HepG2 (cell line): ENCODE results near the gene TNFAIP8L2. TPM values are rescaled to one million over a fixed set of nuclear protein-coding genes. Genes with fewer than 3 reads are reported as not detected.

Experiments
- ATAC-seq: fragments of 200-7000 bp; cut with Tn5 transposase; 3 replicates; pipeline ENCODE4 v1.9.1; 2020; ENCODE audit warnings: mild to moderate bottlenecking, moderate library complexity
- BruUV-seq: library from RNA; stranded (reverse); fragments of 400-500 nt; replicated peaks from 2 replicates; lab custom pipeline; 2021; lab: Mats Ljungman, UMichigan
- CTCF ChIA-PET: fragments of 300-600 bp; formaldehyde crosslinking; extraction: SDS; loops from one replicate; lab custom pipeline; 2021; ENCODE audit warnings: low total read pairs, inconsistent platforms, low intra/inter-chr PET ratio; lab: Yijun Ruan, JAX
- POLR2A ChIA-PET: fragments of 350-600 bp; sonication (Branson Sonifier 250); formaldehyde crosslinking; loops from one replicate; lab custom pipeline; 2020; ENCODE audit warnings: antibody characterized with exemption, inconsistent platforms; lab: Yijun Ruan, JAX
- DNase-seq: peaks from one replicate; pipeline ENCODE4 v3.0.0-alpha.2; 2015; ENCODE audit warnings: low spot score
- FAIRE-seq: peaks from 3 replicates; lab custom pipeline; 2011; peaks lifted over from hg19 to GRCh38; lab: Jason Lieb, UNC
- H2AFZ ChIP-seq: one replicate; pipeline ENCODE4 v1.6.1; 2011; ENCODE audit warnings: low read length, inconsistent platforms
- H3K27ac ChIP-seq: fragments of 300-600 bp; 3 replicates; pipeline ENCODE4 v1.8.0; 2011; ENCODE audit warnings: mixed run types, mild to moderate bottlenecking, mixed read lengths, low read length, inconsistent platforms; ENCODE audit not compliant: insufficient read depth; ENCODE audit errors: extremely low read length
- H3K27me3 ChIP-seq, 2 experiments: fragments of 200-600 bp in 1 of 2; 2 replicates in 1 of 2; 3 replicates in 1 of 2; pipeline versions ENCODE4 v1.6.0 to v1.8.0; 2011; ENCODE audit warnings: low read length in 2 of 2, mild to moderate bottlenecking in 2 of 2, moderate library complexity in 2 of 2, inconsistent platforms in 1 of 2; ENCODE audit not compliant: insufficient read depth in 2 of 2, control insufficient read depth in 1 of 2
- H3K36me3 ChIP-seq, 2 experiments: fragments of 200-600 bp in 1 of 2; replicated peaks in 1 of 2; 2 replicates in 1 of 2; 3 replicates in 1 of 2; pipeline versions ENCODE4 v1.5.1 to v1.8.0; 2011; ENCODE audit warnings: low read length in 2 of 2, inconsistent platforms in 1 of 2; ENCODE audit not compliant: insufficient read depth in 2 of 2, control insufficient read depth in 1 of 2
- H3K4me1 ChIP-seq: 2 replicates; pipeline ENCODE4 v1.5.1; 2012; ENCODE audit warnings: low read length, inconsistent platforms; ENCODE audit not compliant: insufficient read depth
- H3K4me2 ChIP-seq: 2 replicates; pipeline ENCODE4 v1.6.0; 2011; ENCODE audit warnings: low read depth, low read length, inconsistent platforms
- H3K4me3 ChIP-seq, 3 experiments: fragments of 200-600 bp in 1 of 3; sonication (generic), shearing (Covaris generic) in 1 of 3; replicated peaks in 1 of 3; 2 replicates each; pipeline ENCODE4 v1.5.1; 2011 to 2016; ENCODE audit warnings: low read length in 3 of 3, inconsistent platforms in 2 of 3, low read depth in 2 of 3, mild to moderate bottlenecking in 2 of 3, control low read depth in 1 of 3, mixed read lengths in 1 of 3; ENCODE audit not compliant: insufficient read depth in 1 of 3
- H3K79me2 ChIP-seq: one replicate; pipeline ENCODE4 v1.6.1; 2011; ENCODE audit warnings: low read length, inconsistent platforms; ENCODE audit not compliant: insufficient read depth
- H3K9ac ChIP-seq: 2 replicates; pipeline ENCODE4 v1.6.0; 2011; ENCODE audit warnings: mild to moderate bottlenecking, low read depth, low read length, inconsistent platforms; ENCODE audit not compliant: insufficient read depth
- H3K9me3 ChIP-seq: 2 replicates; pipeline ENCODE4 v1.5.1; 2012; ENCODE audit warnings: mild to moderate bottlenecking, low read length
- H4K20me1 ChIP-seq: 2 replicates; pipeline ENCODE4 v1.6.0; 2011; ENCODE audit warnings: inconsistent platforms, mild to moderate bottlenecking, low read length, moderate library complexity; ENCODE audit not compliant: insufficient read depth
- ETV5 ChIP-seq: IDR thresholded peaks from 2 replicates; pipeline ENCODE4 v1.6.1; 2018; ENCODE audit warnings: missing biosample characterization, missing genetic modification reagents, inconsistent platforms, borderline replicate concordance
- MAZ ChIP-seq, 2 experiments: sonication (generic) in 1 of 2; formaldehyde crosslinking in 1 of 2; IDR thresholded peaks; 2 replicates each; pipeline versions ENCODE4 v1.5.0 to v1.6.1; 2012 to 2020; ENCODE audit warnings: low read depth in 2 of 2, mild to moderate bottlenecking in 2 of 2, borderline replicate concordance in 1 of 2, improper control_type of control experiment in 1 of 2, low read length in 1 of 2, missing genetic modification reagents in 1 of 2, moderate library complexity in 1 of 2
- MBD4 ChIP-seq: IDR thresholded peaks from 2 replicates; pipeline ENCODE4 v1.6.1; 2012; ENCODE audit warnings: low read length, inconsistent platforms, borderline replicate concordance
- MEIS2 ChIP-seq: sonication (generic); formaldehyde crosslinking; IDR thresholded peaks from 2 replicates; pipeline ENCODE4 v1.9.0; 2021; ENCODE audit warnings: mild to moderate bottlenecking, missing genetic modification reagents
- NFYB ChIP-seq: sonication (generic); formaldehyde crosslinking; IDR thresholded peaks from 2 replicates; pipeline ENCODE4 v1.4.0; 2020; ENCODE audit warnings: missing genetic modification reagents
- RBM22 ChIP-seq: fragments of 200-400 bp; formaldehyde crosslinking; optimal IDR thresholded peaks from 2 replicates; pipeline ENCODE3; 2017; ENCODE audit warnings: mild to moderate bottlenecking, low read length, moderate library complexity
- REXO4 ChIP-seq: sonication (generic); formaldehyde crosslinking; IDR thresholded peaks from 2 replicates; pipeline ENCODE4 v1.8.0; 2022; ENCODE audit warnings: missing genetic modification reagents, mild to moderate bottlenecking, borderline replicate concordance
- SIX4 ChIP-seq: sonication (generic); formaldehyde crosslinking; IDR thresholded peaks from 2 replicates; pipeline ENCODE4 v1.4.0; 2020; ENCODE audit warnings: missing genetic modification reagents
- ZNF253 ChIP-seq: sonication (generic); formaldehyde crosslinking; IDR thresholded peaks from 2 replicates; pipeline ENCODE4 v1.8.0; 2022; ENCODE audit warnings: mild to moderate bottlenecking, missing genetic modification reagents, borderline replicate concordance
- ZNF737 ChIP-seq: sonication (generic); formaldehyde crosslinking; IDR thresholded peaks from 2 replicates; pipeline ENCODE4 v1.5.0; 2020; ENCODE audit warnings: missing genetic modification reagents, mild to moderate bottlenecking, borderline replicate concordance
- WGBS: methylation state at CpG from one replicate; pipeline ENCODE4 v1.1.6; 2017; ENCODE audit warnings: low lambda C conversion rate; 5-methylcytosine and 5-hydroxymethylcytosine counted together
- in situ Hi-C: cut with HindIII; loops from 2 replicates; pipeline ENCODE4 v1.10.0; 2017; ENCODE audit warnings: low pct_unique_long_range_greater_than_20kb; ENCODE audit not compliant: extremely low pct_ligation_motif_present
- intact Hi-C: fragments of 100-400 bp; cut with micrococcal nuclease; formaldehyde crosslinking; loops from one replicate; pipeline ENCODE4 v1.10.0; 2022; ENCODE audit not compliant: unreplicated experiment
- polyA plus RNA-seq, 8 experiments: library from polyadenylated mRNA; depleted of rRNA in 3 of 8; stranded (reverse) in 7 of 8; unstranded in 1 of 8; fragments of >200 nt; fragmentation: Illumina TruSeq in 4 of 8; extraction: Trizol in 4 of 8; gene quantifications; 2 replicates each; pipeline versions ENCODE4 v1.2.1 to v1.2.3, GENCODE V29; 2011 to 2016; ENCODE audit warnings: low read depth in 4 of 8, missing spikeins in 1 of 8, mixed read lengths in 1 of 8; ENCODE audit not compliant: insufficient read depth in 1 of 8
- total RNA-seq, 5 experiments: library from RNA; depleted of rRNA; stranded (reverse); fragments of >200 nt; fragmentation: Illumina TruSeq; extraction: Trizol; gene quantifications; 2 replicates each; pipeline ENCODE4 v1.2.3, GENCODE V29; 2016; ENCODE audit warnings: low read depth in 1 of 5
- TF ChIP-seq, protein P1 (sequence below): IDR thresholded peaks from 2 replicates; pipeline ENCODE4 v1.6.1; 2018; ENCODE audit warnings: missing genetic modification reagents, mild to moderate bottlenecking, missing compliant biosample characterization
- TF ChIP-seq, protein P2 (sequence below): IDR thresholded peaks from 2 replicates; pipeline ENCODE4 v1.6.1; 2016; ENCODE audit warnings: mild to moderate bottlenecking, missing biosample characterization, missing genetic modification reagents
- TF ChIP-seq, protein P3 (sequence below): sonication (generic); formaldehyde crosslinking; IDR thresholded peaks from 2 replicates; pipeline ENCODE4 v1.4.0; 2020; ENCODE audit warnings: mild to moderate bottlenecking, missing genetic modification reagents
- TF ChIP-seq, protein P4 (sequence below): sonication (generic); formaldehyde crosslinking; IDR thresholded peaks from 2 replicates; pipeline ENCODE4 v1.5.0; 2020; ENCODE audit warnings: missing genetic modification reagents

Gene TNFAIP8L2
- total and polyA plus RNA-seq, 2 of the 13 experiments (the other 11 are each of a cell fraction or from before 2014, with no cell fraction given): not detected

DNA sequence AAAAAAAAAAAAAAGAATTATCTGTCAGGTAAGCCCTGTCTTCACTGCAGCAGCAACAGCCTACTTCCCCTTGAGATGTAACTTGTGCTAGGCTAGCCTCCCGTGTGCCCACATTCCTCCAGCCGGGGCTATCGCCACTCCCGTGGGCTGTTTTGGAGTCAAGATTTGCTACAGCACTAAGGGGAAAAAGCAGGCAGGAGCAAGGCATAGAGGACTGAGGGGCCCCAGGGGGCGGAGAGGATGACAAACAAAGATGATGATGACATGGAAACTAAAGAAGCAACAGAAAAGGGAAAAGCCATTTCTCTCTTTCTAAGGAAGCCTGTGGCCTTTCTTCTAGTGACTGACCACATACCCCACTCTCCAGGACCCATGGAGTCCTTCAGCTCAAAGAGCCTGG, 1.9 kb downstream of the TNFAIP8L2 start:
- DNase-seq (no peak), FAIRE-seq (no peak), ATAC-seq (no peak)
- Histone ChIP-seq H3K27me3 (no peaks in the 10 kb centered on the region), H3K27ac (no peak overlapping the region), H4K20me1 (no peaks in the 10 kb centered on the region), H3K4me1 (peaks cover 1% of the 10 kb centered on the region), H3K36me3 (peaks cover 12 to 18% of the 10 kb centered on the region in 2 experiments), H3K9ac (no peak overlapping the region), H3K4me3 (no peak overlapping the region), H3K79me2 (no peaks in the 10 kb centered on the region), H3K9me3 (no peaks in the 10 kb centered on the region), H3K4me2 (no peak overlapping the region), H2AFZ (no peak overlapping the region)
- POLR2A ChIA-PET: no interaction called here
- no TSS peak for BruUV-seq
- in situ Hi-C loops (loop anchor here (5.0 kb wide), 1 partner anchor 61 kb away; no protein-coding TSS in a partner anchor), intact Hi-C loops (no loop called here)
- 91% methylated on average over 5 of the region's 5 CpGs for WGBS
- TF ChIP-seq MAZ (IDR thresholded peaks at IDR 0.05; ENCODE audit: borderline replicate concordance, low read depth, low read length): no peak
- TF ChIP-seq MAZ (CRISPR knock-in tag; IDR thresholded peaks at IDR 0.05; ENCODE audit: low read depth): no peak
- TF ChIP-seq, protein P1, sequence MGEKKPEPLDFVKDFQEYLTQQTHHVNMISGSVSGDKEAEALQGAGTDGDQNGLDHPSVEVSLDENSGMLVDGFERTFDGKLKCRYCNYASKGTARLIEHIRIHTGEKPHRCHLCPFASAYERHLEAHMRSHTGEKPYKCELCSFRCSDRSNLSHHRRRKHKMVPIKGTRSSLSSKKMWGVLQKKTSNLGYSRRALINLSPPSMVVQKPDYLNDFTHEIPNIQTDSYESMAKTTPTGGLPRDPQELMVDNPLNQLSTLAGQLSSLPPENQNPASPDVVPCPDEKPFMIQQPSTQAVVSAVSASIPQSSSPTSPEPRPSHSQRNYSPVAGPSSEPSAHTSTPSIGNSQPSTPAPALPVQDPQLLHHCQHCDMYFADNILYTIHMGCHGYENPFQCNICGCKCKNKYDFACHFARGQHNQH (CRISPR knock-in tag): no peak
- no peak for TF ChIP-seq REXO4 (CRISPR knock-in tag)
- TF ChIP-seq MEIS2 (CRISPR knock-in tag): no peak
- no peak for TF ChIP-seq MBD4
- CTCF ChIA-PET: no interaction called here

DNA sequence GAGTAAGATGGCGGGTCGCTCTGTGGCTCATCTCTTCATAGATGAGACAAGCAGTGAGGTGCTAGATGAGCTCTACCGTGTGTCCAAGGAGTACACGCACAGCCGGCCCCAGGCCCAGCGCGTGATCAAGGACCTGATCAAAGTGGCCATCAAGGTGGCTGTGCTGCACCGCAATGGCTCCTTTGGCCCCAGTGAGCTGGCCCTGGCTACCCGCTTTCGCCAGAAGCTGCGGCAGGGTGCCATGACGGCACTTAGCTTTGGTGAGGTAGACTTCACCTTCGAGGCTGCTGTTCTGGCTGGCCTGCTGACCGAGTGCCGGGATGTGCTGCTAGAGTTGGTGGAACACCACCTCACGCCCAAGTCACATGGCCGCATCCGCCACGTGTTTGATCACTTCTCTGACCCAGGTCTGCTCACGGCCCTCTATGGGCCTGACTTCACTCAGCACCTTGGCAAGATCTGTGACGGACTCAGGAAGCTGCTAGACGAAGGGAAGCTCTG, 2.4 kb downstream of the TNFAIP8L2 start:
- BruUV-seq: no TSS peak
- H3K4me1 ChIP-seq: peaks cover 1% of the 10 kb centered on the region; the same call in 1 of the 2 replicates
- no peak overlapping the region for H3K4me3 ChIP-seq
- intact Hi-C loops: no loop called here
- H3K27ac ChIP-seq: no peak overlapping the region
- H3K36me3 ChIP-seq: peaks cover 12 to 18% of the 10 kb centered on the region in 2 experiments
- H3K9ac ChIP-seq: no peak overlapping the region
- 96% methylated on average over 7 of the region's 22 CpGs for WGBS
- FAIRE-seq: no peak
- no peak for DNase-seq
- no peak overlapping the region for H2AFZ ChIP-seq
- no peaks in the 10 kb centered on the region for H3K9me3 ChIP-seq
- no peaks in the 10 kb centered on the region for H3K27me3 ChIP-seq
- in situ Hi-C loops: loop anchor here (5.0 kb wide), 1 partner anchor 62 kb away; no protein-coding TSS in a partner anchor
- ChIA-PET POLR2A (no interaction called here), CTCF (no interaction called here)
- no peak for ATAC-seq
- H3K79me2 ChIP-seq: no peaks in the 10 kb centered on the region
- no peaks in the 10 kb centered on the region for H4K20me1 ChIP-seq
- no peak overlapping the region for H3K4me2 ChIP-seq
- TF ChIP-seq ETV5 (no peak), ZNF253 (no peak), NFYB (CRISPR knock-in tag) (no peak), SIX4 (CRISPR knock-in tag) (no peak), ZNF737 (CRISPR knock-in tag) (no peak), RBM22 (no peak)
- TF ChIP-seq, protein P2, sequence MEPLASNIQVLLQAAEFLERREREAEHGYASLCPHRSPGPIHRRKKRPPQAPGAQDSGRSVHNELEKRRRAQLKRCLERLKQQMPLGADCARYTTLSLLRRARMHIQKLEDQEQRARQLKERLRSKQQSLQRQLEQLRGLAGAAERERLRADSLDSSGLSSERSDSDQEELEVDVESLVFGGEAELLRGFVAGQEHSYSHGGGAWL (CRISPR knock-in tag): no peak
- TF ChIP-seq, protein P3, sequence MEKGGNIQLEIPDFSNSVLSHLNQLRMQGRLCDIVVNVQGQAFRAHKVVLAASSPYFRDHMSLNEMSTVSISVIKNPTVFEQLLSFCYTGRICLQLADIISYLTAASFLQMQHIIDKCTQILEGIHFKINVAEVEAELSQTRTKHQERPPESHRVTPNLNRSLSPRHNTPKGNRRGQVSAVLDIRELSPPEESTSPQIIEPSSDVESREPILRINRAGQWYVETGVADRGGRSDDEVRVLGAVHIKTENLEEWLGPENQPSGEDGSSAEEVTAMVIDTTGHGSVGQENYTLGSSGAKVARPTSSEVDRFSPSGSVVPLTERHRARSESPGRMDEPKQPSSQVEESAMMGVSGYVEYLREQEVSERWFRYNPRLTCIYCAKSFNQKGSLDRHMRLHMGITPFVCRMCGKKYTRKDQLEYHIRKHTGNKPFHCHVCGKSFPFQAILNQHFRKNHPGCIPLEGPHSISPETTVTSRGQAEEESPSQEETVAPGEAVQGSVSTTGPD: no peak
- TF ChIP-seq, protein P4, sequence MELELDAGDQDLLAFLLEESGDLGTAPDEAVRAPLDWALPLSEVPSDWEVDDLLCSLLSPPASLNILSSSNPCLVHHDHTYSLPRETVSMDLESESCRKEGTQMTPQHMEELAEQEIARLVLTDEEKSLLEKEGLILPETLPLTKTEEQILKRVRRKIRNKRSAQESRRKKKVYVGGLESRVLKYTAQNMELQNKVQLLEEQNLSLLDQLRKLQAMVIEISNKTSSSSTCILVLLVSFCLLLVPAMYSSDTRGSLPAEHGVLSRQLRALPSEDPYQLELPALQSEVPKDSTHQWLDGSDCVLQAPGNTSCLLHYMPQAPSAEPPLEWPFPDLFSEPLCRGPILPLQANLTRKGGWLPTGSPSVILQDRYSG (CRISPR knock-in tag): no peak
